Keratinocyte (primary cell): ENCODE data around the gene SORL1. TPM values are rescaled to one million over a fixed set of nuclear protein-coding genes. Genes with fewer than 3 reads are reported as not detected.

Experiments
- DNase-seq: peaks from one replicate; pipeline ENCODE4 v3.0.0-alpha.2; 2011; ENCODE audit warnings: low read depth, missing footprints, low spot score
- FAIRE-seq: peaks from 2 replicates; lab custom pipeline; 2011; peaks lifted over from hg19 to GRCh38; lab: Jason Lieb, UNC
- H2AFZ ChIP-seq: 2 replicates; pipeline ENCODE4 v1.6.0; 2012; ENCODE audit warnings: low read length, control low read depth, inconsistent platforms; ENCODE audit not compliant: control insufficient read depth
- H3K27ac ChIP-seq: 2 replicates; pipeline ENCODE4 v1.5.1; 2011; ENCODE audit warnings: low read length; ENCODE audit not compliant: control insufficient read depth, insufficient read depth
- H3K27me3 ChIP-seq: 3 replicates; pipeline ENCODE4 v1.6.0; 2011; ENCODE audit warnings: low read length; ENCODE audit not compliant: control insufficient read depth, insufficient read depth; ENCODE audit errors: extremely low read depth
- H3K36me3 ChIP-seq, 2 experiments: 2 replicates in 1 of 2; 3 replicates in 1 of 2; pipeline ENCODE4 v1.5.1; 2011; ENCODE audit warnings: low read length in 2 of 2, mild to moderate bottlenecking in 1 of 2; ENCODE audit not compliant: control insufficient read depth in 2 of 2, insufficient read depth in 2 of 2; ENCODE audit errors: extremely low read depth in 1 of 2
- H3K4me1 ChIP-seq: 3 replicates; pipeline ENCODE4 v1.5.1; 2011; ENCODE audit warnings: low read length; ENCODE audit not compliant: control insufficient read depth, insufficient read depth; ENCODE audit errors: extremely low read depth
- H3K4me2 ChIP-seq: 3 replicates; pipeline ENCODE4 v1.6.0; 2011; ENCODE audit warnings: low read depth, low read length; ENCODE audit not compliant: control insufficient read depth, insufficient read depth; ENCODE audit errors: extremely low read depth
- H3K4me3 ChIP-seq, 3 experiments: fragments of 200-600 bp in 1 of 3; sonication (generic) in 1 of 3; 2 replicates in 2 of 3; 3 replicates in 1 of 3; pipeline ENCODE4 v1.5.1; 2011 to 2016; ENCODE audit warnings: low read length in 3 of 3, mild to moderate bottlenecking in 3 of 3, control low read depth in 2 of 3, inconsistent platforms in 1 of 3, low read depth in 1 of 3, mixed read lengths in 1 of 3, mixed run types in 1 of 3, moderate library complexity in 1 of 3; ENCODE audit not compliant: control insufficient read depth in 2 of 3, insufficient read depth in 2 of 3; ENCODE audit errors: extremely low read depth in 1 of 3
- H3K79me2 ChIP-seq: 2 replicates; pipeline ENCODE4 v1.6.0; 2012; ENCODE audit warnings: low read length; ENCODE audit not compliant: control insufficient read depth, insufficient read depth
- H3K9ac ChIP-seq: 3 replicates; pipeline ENCODE4 v1.6.0; 2011; ENCODE audit warnings: low read length; ENCODE audit not compliant: control insufficient read depth, insufficient read depth; ENCODE audit errors: extremely low read depth
- H3K9me1 ChIP-seq: 3 replicates; pipeline ENCODE4 v1.6.0; 2011; ENCODE audit warnings: low read length; ENCODE audit not compliant: control insufficient read depth, insufficient read depth; ENCODE audit errors: extremely low read depth
- H3K9me3 ChIP-seq: 2 replicates; pipeline ENCODE4 v1.5.1; 2012; ENCODE audit warnings: low read depth, low read length; ENCODE audit not compliant: control insufficient read depth
- H4K20me1 ChIP-seq: 3 replicates; pipeline ENCODE4 v1.6.0; 2011; ENCODE audit warnings: low read length; ENCODE audit not compliant: control insufficient read depth, insufficient read depth; ENCODE audit errors: extremely low read depth
- EZH2 ChIP-seq: IDR thresholded peaks from one replicate; pipeline ENCODE4 v1.6.1; 2012; ENCODE audit warnings: inconsistent platforms, mild to moderate bottlenecking, low read length, moderate library complexity
- dilution Hi-C: fragments of 300-500 bp; cut with MboI; formaldehyde crosslinking; loops from one replicate; pipeline ENCODE4 v1.7.0; 2020; ENCODE audit warnings: low sequenced_read_pairs; ENCODE audit not compliant: extremely low pct_ligation_motif_present
- polyA plus RNA-seq, 5 experiments: library from polyadenylated mRNA; depleted of rRNA in 3 of 5; stranded (reverse) in 3 of 5; stranded (forward) in 1 of 5; unstranded in 1 of 5; fragments of >200 nt; gene quantifications; 1 replicate in 1 of 5; 2 replicates in 3 of 5; 3 replicates in 1 of 5; pipeline versions ENCODE4 v1.2.1 to v1.2.3, GENCODE V29; 2011 to 2012; ENCODE audit warnings: missing spikeins in 2 of 5, low read depth in 1 of 5, low replicate concordance in 1 of 5
- TF ChIP-seq, protein P1 (sequence below), 3 experiments: IDR thresholded peaks in 1 of 3; conservative IDR thresholded peaks in 1 of 3; optimal IDR thresholded peaks in 1 of 3; 2 replicates in 2 of 3; 3 replicates in 1 of 3; pipeline versions ENCODE3 to v1.5.1; 2011; ENCODE audit warnings: low read length in 3 of 3, mild to moderate bottlenecking in 3 of 3, moderate library complexity in 2 of 3, control low read depth in 1 of 3, inconsistent platforms in 1 of 3; ENCODE audit not compliant: insufficient read depth in 2 of 3; ENCODE audit errors: extremely low read depth in 1 of 3

SORL1 gene
- polyA plus RNA-seq, 1 donor (not counting 4 experiments of a cell fraction or from before 2014, with no cell fraction given), result 38.9 TPM

- DNase-seq, result no peak
Measured at GRCh38 chr11:121614636-121615240, 162.6 kb downstream of the SORL1 start.

DNA sequence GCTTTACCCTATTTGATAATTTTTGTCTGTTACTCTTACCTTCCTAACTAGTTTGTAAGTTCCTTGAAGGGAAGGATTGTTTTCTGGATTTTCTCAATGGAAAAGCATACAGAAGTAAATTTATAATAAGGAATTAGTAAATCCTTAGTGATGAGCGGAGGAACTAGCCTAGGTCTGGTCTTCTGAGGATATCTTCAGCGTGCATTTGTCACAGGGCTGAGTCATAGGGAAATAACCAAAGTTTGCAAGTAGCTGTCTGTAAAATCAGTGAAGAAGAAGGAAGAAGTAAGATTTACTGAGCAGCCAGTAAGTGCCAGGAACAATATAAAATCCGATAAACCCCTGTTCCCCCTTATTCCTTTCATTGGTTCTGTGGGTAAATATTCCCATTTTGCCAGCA is 163.4 kb downstream of the SORL1 start:
- Histone ChIP-seq H3K27me3 (no peaks in the 10 kb centered on the region), H3K4me3 (no peak overlapping the region), H3K79me2 (no peaks in the 10 kb centered on the region), H3K9me1 (no peaks in the 10 kb centered on the region), H3K9me3 (no peaks in the 10 kb centered on the region), H3K4me2 (no peak overlapping the region), H4K20me1 (no peaks in the 10 kb centered on the region), H3K4me1 (no peaks in the 10 kb centered on the region), H3K9ac (no peak overlapping the region), H3K27ac (no peak overlapping the region), H3K36me3 (peaks cover 39 to 40% of the 10 kb centered on the region in 2 experiments), H2AFZ (no peak overlapping the region)
- FAIRE-seq (no peak), DNase-seq (no peak)
- dilution Hi-C loops, result no loop called here
- no peak for TF ChIP-seq EZH2
- TF ChIP-seq, protein P1, sequence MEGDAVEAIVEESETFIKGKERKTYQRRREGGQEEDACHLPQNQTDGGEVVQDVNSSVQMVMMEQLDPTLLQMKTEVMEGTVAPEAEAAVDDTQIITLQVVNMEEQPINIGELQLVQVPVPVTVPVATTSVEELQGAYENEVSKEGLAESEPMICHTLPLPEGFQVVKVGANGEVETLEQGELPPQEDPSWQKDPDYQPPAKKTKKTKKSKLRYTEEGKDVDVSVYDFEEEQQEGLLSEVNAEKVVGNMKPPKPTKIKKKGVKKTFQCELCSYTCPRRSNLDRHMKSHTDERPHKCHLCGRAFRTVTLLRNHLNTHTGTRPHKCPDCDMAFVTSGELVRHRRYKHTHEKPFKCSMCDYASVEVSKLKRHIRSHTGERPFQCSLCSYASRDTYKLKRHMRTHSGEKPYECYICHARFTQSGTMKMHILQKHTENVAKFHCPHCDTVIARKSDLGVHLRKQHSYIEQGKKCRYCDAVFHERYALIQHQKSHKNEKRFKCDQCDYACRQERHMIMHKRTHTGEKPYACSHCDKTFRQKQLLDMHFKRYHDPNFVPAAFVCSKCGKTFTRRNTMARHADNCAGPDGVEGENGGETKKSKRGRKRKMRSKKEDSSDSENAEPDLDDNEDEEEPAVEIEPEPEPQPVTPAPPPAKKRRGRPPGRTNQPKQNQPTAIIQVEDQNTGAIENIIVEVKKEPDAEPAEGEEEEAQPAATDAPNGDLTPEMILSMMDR (optimal IDR thresholded peaks at IDR 0.05 in 1 of 3, IDR thresholded peaks at IDR 0.05 in 1 of 3, conservative IDR thresholded peaks at IDR 0.05 in 1 of 3; ENCODE audit: extremely low read depth in 1 of 3, insufficient read depth in 2 of 3, low read length in 3 of 3), result no peak

More at GRCh38 chr11:121614636-121615240, 162.6 kb downstream of the SORL1 start:
- no peak overlapping the region for H3K4me3 ChIP-seq
- FAIRE-seq, result no peak
- H3K4me1 ChIP-seq, result no peaks in the 10 kb centered on the region
- H4K20me1 ChIP-seq, result no peaks in the 10 kb centered on the region
- peaks cover 36 to 40% of the 10 kb centered on the region in 2 experiments for H3K36me3 ChIP-seq
- TF ChIP-seq, protein P1 (optimal IDR thresholded peaks at IDR 0.05 in 1 of 3, IDR thresholded peaks at IDR 0.05 in 1 of 3, conservative IDR thresholded peaks at IDR 0.05 in 1 of 3; ENCODE audit: extremely low read depth in 1 of 3, insufficient read depth in 2 of 3, low read length in 3 of 3), result no peak
- TF ChIP-seq EZH2, result no peak
- dilution Hi-C loops, result no loop called here
- no peaks in the 10 kb centered on the region for H3K9me1 ChIP-seq
- no peaks in the 10 kb centered on the region for H3K27me3 ChIP-seq
- H3K9me3 ChIP-seq, result no peaks in the 10 kb centered on the region
- H3K27ac ChIP-seq, result no peak overlapping the region
- no peak overlapping the region for H3K4me2 ChIP-seq
- H3K79me2 ChIP-seq, result no peaks in the 10 kb centered on the region
- no peak overlapping the region for H2AFZ ChIP-seq
- no peak overlapping the region for H3K9ac ChIP-seq
